ENCODE results near the gene PET100. TPM values are rescaled to one million over a fixed set of nuclear protein-coding genes. Genes with fewer than 3 reads are reported as not detected.

PET100 gene
- polyA plus RNA-seq, 5 donors: 79.6 to 108 (median 93.7) TPM

- DNase-seq: no peak
Measured at GRCh38 chr19:7676376-7676775, 46.8 kb downstream of the PET100 start.

DNA sequence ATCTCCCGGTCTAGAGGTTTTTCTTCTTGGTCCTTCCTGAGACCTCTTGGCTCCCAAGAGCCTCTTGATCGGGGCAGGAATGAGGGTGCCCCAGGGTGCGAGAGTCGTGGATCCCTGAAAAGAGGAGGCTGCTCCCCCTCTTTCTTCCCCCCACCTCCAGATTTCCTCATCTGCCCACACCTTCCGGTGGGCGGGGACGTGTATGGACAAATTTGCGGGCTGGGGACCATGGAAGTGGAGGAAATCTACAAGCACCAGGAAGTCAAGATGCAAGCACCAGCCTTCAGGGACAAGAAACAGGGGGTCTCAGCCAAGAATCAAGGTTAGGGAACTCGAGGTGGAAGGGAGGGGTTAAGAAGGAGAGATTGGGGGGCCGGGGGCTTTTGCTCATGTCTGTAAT lies 47.3 kb downstream of the PET100 start, which contains the start of gene MCEMP1:
MCEMP1 (plus strand) TSS at position 237 of the 400 bp plus-strand sequence; CDS start at position 268, 31 bp downstream.
- no peak for DNase-seq

DNA sequence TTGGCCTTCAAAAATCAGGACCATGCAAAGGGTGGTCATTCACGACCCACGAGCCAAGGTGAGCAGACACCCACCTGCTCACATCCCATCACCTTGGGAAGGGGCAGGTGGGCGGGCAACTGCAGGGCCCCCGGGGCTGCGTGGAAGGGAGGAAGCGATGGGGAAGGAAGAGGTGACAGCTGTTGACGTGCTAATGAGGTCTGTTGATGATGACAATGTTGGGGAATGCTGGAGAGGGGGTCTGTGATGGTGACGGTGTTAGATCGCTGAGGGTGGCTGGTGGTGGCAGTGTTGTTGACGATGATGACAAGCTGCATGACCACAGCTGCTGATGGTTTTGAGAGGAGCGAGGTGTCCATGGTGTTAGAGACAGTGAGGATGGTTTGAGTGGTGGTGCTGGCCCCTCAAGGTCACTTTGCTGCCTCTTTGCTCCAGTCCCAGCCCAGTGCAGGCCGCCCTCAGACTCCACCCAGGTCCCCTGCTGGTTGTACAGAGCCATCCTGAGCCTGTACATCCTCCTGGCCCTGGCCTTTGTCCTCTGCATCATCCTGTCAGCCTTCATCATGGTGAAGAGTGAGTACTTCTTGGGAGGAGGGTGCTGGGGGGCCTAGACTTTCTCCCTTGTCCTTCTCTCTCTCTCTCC lies 48.2 kb downstream of the PET100 start:
- DNase-seq: no peak

GRCh38 chr19:7678971-7679751 lies 49.6 kb downstream of the PET100 start:
- no peak for DNase-seq

GRCh38 chr19:7679771-7680605 lies 50.4 kb downstream of the PET100 start:
- DNase-seq: no peak

GRCh38 chr19:7680606-7681339 lies 51.2 kb downstream of the PET100 start, which contains the start of gene TRAPPC5:
TSS of gene TRAPPC5 (plus strand) at chr19:7680833. CDS start at chr19:7682254, 1,421 bp downstream.
- peak; percentile 86 to 89 for DNase-seq

Other genes starting within 250 kb of the PET100 start
- gene PEX11G, start 140.8 kb upstream of the PET100 start, polyA plus RNA-seq (ENCODE audit: insufficient read depth in 1 of 5, insufficient read length in 5 of 5, low replicate concordance in 1 of 5): 1 to 10 TPM; 2.8 to 5.7 (median 3.3) TPM
- gene ZNF358, start 113.7 kb upstream of the PET100 start, polyA plus RNA-seq (ENCODE audit: insufficient read depth in 1 of 5, insufficient read length in 5 of 5, low replicate concordance in 1 of 5): 10 to 100 TPM; 29.6 to 80.0 (median 44.2) TPM
- 10 to 100 TPM; 11.0 to 19.2 (median 12.9) TPM for gene MCOLN1, start 107.2 kb upstream of the PET100 start, polyA plus RNA-seq (ENCODE audit: insufficient read depth in 1 of 5, insufficient read length in 5 of 5, low replicate concordance in 1 of 5)
- 10 to 100 TPM; 25.2 to 45.6 (median 31.1) TPM for gene PNPLA6, start 94.1 kb upstream of the PET100 start, polyA plus RNA-seq (ENCODE audit: insufficient read depth in 1 of 5, insufficient read length in 5 of 5, low replicate concordance in 1 of 5)
- 10 to 100 TPM in 3 of 5 donors, 1 to 10 TPM in 2; 7.8 to 19.7 (median 13.1) TPM for gene CAMSAP3, start 33.9 kb upstream of the PET100 start, polyA plus RNA-seq (ENCODE audit: insufficient read depth in 1 of 5, insufficient read length in 5 of 5, low replicate concordance in 1 of 5)
- 10 to 100 TPM; 24.0 to 39.6 (median 31.0) TPM for gene XAB2, start 248 bp upstream of the PET100 start, polyA plus RNA-seq (ENCODE audit: insufficient read depth in 1 of 5, insufficient read length in 5 of 5, low replicate concordance in 1 of 5)
- gene PCP2, start 3.9 kb downstream of the PET100 start, polyA plus RNA-seq (ENCODE audit: insufficient read depth in 1 of 5, insufficient read length in 5 of 5, low replicate concordance in 1 of 5): 1 to 10 TPM in 3 of 5 donors, under 1 TPM in 2; 0.94 to 1.2 (median 1.0) TPM
- gene STXBP2, start 7.3 kb downstream of the PET100 start, polyA plus RNA-seq (ENCODE audit: insufficient read depth in 1 of 5, insufficient read length in 5 of 5, low replicate concordance in 1 of 5): 10 to 100 TPM; 27.3 to 42.6 (median 35.3) TPM
- 1 to 10 TPM in 4 of 5 donors, under 1 TPM in 1; 0.84 to 4.3 (median 1.5) TPM for gene RETN, start 39.3 kb downstream of the PET100 start, polyA plus RNA-seq (ENCODE audit: insufficient read depth in 1 of 5, insufficient read length in 5 of 5, low replicate concordance in 1 of 5)
- 1 to 10 TPM in 1 of 5 donors, under 1 TPM in 4; 0.25 to 1.1 (median 0.63) TPM for gene MCEMP1, start 47.3 kb downstream of the PET100 start, polyA plus RNA-seq (ENCODE audit: insufficient read depth in 1 of 5, insufficient read length in 5 of 5, low replicate concordance in 1 of 5)
- 10 to 100 TPM; 27.3 to 64.9 (median 34.7) TPM for gene TRAPPC5, start 51.0 kb downstream of the PET100 start, polyA plus RNA-seq (ENCODE audit: insufficient read depth in 1 of 5, insufficient read length in 5 of 5, low replicate concordance in 1 of 5)
- under 1 TPM; 0.11 to 0.67 (median 0.31) TPM for gene FCER2, start 72.3 kb downstream of the PET100 start, polyA plus RNA-seq (ENCODE audit: insufficient read depth in 1 of 5, insufficient read length in 5 of 5, low replicate concordance in 1 of 5)
- gene CLEC4G, start 102.3 kb downstream of the PET100 start, polyA plus RNA-seq (ENCODE audit: insufficient read depth in 1 of 5, insufficient read length in 5 of 5, low replicate concordance in 1 of 5): under 1 TPM in 3 of 5 donors, not detected in 2; 0.25 to 0.31 (median 0.28) TPM
- 1 to 10 TPM; 2.1 to 3.3 (median 3.3) TPM for gene CD209, start 117.7 kb downstream of the PET100 start, polyA plus RNA-seq (ENCODE audit: insufficient read depth in 1 of 5, insufficient read length in 5 of 5, low replicate concordance in 1 of 5)
- 1 to 10 TPM in 3 of 5 donors, under 1 TPM in 2; 0.85 to 2.3 (median 1.4) TPM for gene CLEC4M, start 133.4 kb downstream of the PET100 start, polyA plus RNA-seq (ENCODE audit: insufficient read depth in 1 of 5, insufficient read length in 5 of 5, low replicate concordance in 1 of 5)
- gene EVI5L, start 200.4 kb downstream of the PET100 start, polyA plus RNA-seq (ENCODE audit: insufficient read depth in 1 of 5, insufficient read length in 5 of 5, low replicate concordance in 1 of 5): 10 to 100 TPM; 10.9 to 17.6 (median 12.6) TPM
- gene PRR36, start 244.6 kb downstream of the PET100 start, polyA plus RNA-seq (ENCODE audit: insufficient read depth in 1 of 5, insufficient read length in 5 of 5, low replicate concordance in 1 of 5): 10 to 100 TPM in 3 of 5 donors, 1 to 10 TPM in 2; 6.5 to 16.9 (median 11.2) TPM